GM19395 (cell line): Measurements from ENCODE around the gene DCLRE1A.

Experiments
- ATAC-seq: cut with Tn5 transposase; IDR thresholded peaks from one replicate; pipeline ENCODE4 v1.9.1; 2021; ENCODE audit warnings: mild to moderate bottlenecking, moderate library complexity; ENCODE audit not compliant: unreplicated experiment

DCLRE1A gene

DNA sequence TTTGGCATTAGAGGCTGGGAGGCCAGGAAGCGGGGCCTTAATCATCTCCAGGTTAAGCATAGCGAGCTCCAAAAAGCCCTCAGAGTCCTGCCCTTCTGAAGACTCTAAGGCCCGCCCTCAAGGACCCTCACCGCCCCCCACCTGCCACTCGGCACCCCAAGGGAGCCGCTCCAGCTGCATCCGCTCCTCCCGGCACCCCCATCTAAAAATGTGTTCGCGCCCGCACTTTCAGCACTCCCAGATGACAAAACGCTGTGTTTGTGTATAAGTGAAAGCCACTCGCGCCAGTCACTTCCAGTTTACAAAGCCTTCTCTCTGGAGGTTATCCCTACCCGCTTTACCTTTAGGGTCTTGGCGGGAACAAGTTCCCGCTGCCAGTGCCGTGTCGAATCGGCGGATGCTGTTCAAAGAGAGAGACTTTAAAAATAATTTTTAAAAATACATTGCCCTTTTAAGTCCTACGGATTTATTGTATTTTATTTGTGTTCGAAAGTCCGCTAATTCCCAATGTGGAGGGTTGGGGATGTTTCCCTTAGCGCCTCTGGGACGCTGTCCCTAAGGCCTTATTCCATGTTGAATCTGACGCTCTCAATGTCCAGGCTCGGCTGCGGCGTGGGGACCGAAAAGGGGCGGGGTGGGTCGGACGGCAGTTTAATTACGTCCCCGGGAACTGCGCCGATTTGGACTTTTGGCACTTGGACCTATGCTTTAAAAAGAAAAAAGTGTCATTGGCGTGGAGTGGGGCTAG lies at the start of gene DCLRE1A, which contains the start of gene NHLRC2:
DCLRE1A (minus strand) TSS at position 70 of the 748 bp plus-strand sequence. CDS start 900 bp downstream, outside the sequence.
NHLRC2 (plus strand) TSS at position 649 of the 748 bp plus-strand sequence. CDS start 212 bp downstream, outside the sequence.
- peak; percentile 47 for ATAC-seq

DNA sequence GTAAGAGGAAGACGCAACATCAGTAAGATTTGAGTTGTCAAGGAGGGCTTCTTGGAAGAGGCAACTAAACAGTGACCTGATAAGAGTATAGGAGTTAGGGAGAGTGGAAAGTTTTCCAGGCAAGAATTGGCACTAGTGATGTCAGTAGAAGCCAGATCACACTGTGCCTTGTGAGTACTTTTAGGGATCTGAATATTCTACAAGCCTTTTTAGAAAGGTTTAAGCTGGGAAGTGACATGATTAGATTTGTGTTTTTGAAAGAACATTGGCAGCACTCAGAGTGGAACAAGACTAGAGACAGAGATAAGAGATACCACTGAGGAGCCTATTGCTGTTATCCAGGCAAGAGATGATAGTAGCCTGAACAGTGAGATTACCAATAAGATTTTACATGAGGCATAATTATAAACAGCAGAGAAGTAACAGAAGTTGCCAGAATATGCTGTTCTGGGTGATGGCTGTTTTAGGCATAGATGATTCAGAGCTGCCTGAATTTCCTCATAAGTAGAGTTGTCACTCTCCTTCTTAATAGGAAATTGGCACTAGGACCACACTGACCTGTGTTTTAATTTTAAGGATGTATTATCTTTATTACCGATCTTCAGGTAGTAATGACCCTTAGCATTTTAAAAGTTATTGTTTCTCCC lies 46.2 kb upstream of the DCLRE1A start:
- no peak for ATAC-seq

DNA sequence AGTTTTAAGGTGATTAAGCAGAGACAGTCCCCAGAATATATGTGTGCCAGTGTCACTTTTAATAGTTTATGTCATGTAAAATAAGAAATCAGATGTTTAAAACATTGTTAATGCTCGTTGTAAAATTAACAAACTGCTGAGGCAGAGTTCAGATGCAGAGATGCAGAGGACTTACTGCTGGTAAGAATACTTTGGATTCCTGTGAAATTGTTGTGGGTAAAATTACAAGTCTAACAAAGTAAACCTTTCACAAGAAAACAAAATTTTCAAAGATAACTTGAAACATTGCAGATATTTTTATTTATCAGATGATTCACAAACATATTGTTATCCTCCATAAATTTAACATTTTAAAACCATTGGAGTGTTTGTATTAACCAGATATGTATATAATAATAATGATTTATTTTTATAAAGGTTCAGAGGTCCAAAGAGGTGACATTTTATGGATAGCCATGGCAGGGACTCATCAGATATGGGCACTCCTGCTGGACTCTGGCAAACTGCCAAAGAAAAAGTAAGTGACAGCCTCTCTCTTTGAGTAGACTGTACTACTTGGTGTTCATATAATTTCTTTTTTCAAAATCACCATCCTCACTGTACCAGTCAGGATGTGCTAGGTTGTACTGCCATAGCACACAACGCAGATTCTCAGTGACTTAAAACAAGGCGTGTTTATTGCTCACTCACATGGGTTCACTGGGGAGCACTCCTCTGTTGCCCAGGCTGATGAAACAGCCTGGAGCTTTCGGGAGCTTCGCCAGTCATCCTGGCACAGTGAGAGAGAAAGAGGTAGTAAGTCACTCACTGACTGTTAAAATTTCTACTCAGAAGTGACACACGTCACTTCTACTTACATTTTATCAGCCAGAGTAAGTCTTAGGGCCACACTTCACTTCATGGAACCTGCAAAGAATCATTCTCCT lies 44.1 kb upstream of the DCLRE1A start:
- no peak for ATAC-seq

DNA sequence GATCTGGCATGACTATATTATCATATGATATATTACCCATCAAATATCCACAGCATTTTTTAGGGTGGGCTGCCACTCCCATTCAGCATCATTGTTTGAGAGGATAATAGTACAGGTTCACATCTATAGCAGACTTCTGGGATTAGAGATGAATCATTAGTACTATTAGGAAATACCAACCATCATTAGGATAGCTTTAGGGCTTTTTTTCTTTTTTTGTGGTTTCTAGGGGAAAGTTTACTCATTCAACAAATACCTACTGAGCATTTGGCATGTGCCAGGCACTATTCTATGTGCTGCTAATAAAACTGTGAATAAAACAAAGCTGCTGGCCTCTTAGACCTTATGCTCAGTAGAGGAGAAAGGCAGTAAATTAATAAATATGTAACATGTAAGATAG lies 41.1 kb upstream of the DCLRE1A start:
- ATAC-seq, result no peak

DNA sequence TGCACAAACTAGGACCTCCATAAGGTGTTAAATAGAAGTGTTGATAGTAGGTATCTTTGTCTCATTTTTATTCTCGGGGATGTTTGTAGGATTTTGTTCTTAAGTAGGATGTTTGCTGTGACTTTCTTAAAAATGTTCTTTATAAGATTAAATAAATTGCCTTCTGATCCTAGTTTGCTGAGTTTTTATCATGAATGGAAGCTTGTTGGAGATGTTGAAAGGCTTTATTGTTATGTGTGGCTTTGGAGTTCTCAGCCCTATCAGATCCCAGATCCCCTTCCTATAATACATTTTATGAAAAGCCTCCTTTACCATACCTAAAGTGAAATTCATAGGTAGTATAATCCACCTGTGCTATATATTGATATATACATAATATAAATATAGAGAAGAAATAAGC lies 40.7 kb upstream of the DCLRE1A start:
- no peak for ATAC-seq

DNA sequence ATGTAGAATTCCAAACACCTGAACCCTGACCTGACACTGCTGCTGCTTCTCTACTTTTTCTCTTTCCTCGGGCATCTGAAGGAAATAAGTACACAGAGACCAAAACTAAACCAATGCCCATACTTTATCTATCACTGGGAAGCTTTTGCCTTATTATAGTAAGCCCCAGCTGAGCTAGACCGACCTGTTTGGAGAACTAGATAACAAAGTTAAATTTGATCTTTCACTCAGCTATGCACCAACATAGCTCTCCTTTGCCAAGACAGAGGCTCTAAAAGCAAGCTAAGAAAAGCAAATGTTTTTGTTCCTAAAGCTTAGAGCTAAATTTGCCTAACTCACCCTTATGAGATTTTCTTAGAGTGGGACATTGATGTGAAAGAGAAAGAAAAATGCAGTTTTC lies 39.7 kb upstream of the DCLRE1A start:
- no peak for ATAC-seq

DNA sequence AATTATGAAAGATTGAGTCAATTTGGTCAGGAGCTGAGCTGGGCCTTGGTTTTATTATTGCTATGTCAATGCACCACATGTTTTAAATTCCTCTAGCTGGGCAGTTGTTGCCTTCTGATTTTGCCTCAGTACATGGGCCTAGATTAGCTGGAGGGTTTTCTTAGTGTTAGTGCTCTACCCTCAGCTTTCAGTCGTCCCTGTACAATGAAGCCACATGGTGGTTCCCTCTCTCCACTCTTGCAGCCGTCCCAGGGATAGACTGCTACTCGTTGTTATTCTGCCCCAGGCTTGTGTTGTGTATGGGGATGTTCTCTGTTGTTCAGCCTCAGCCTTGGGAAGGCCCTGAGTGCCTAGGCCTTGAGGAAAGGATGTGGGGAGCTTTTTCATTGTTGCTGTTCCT lies 37.6 kb upstream of the DCLRE1A start:
- ATAC-seq, result no peak

DNA sequence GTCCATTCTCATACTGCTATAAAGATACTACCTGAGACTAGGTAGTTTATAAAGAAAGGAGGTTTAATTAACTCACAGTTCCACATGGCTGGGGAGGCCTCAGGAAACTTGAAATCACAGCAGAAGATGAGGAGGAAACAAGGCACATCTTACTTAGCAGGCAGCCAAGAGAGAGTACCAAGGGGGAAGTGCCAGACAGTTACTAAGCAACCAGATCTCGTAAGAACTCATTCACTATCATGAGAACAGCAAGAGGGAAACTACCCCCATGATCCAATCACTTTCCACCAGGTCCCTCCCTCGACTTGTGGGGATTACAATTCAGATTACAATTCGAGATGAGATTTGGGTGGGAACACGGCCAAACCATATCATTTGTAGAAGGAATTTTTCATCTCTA lies 36.9 kb upstream of the DCLRE1A start:
- ATAC-seq, result no peak

DNA sequence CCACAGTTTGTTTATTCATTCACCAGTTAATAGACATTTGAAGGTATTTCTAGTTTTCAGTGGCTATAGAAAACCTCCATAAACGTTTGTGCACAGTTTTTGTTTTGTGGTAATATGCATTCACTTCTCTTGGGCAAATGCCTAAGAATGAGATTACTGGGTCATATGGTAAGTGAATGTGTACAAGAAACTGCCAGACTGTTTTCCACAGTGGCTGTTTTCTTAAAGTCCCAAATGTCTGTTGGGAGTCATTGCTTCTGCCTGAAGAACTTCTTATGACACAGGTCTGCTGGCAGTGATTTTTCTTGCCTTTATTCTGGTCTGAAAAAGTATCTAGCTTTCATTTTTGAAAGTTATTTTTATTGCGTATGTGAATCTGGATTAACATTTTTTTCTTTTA lies 36.0 kb upstream of the DCLRE1A start:
- ATAC-seq, result no peak

DNA sequence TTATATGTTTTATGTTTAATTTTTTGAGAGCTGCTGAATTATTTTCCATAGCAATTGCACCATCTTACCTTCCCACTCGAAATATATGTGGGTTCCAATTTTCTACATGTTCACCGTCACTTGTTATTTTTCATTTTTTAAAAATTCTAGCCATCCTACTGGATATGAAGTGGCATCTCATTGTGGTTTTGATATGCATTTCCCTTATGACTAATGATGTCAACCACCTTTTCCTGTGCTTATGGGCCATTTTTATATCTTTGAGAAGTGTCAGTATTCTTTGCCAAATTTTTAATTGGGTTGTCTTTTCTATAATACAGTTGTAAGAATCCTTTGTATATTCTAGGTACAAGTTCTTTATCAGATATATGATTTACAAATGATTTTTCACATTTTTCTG lies 28.4 kb upstream of the DCLRE1A start:
- no peak for ATAC-seq

DNA sequence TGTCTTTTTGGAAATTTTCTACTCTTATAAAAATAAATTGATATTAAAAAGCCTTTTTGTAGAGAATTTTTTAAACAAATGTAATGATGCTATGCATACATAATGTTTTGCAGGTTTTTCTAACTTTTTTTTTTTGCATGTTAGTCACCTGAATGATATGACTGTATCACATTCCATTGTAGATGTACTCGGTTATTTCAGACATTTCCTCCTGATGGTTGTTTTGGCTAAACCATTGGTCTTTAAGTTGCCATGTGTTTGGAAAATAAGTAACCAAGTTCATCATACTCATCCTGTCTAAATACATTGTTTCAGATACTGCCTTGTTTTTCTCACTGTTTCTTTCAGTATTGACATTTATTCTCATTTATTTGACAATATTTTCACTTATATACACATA lies 26.4 kb upstream of the DCLRE1A start:
- peak; percentile 40 for ATAC-seq

DNA sequence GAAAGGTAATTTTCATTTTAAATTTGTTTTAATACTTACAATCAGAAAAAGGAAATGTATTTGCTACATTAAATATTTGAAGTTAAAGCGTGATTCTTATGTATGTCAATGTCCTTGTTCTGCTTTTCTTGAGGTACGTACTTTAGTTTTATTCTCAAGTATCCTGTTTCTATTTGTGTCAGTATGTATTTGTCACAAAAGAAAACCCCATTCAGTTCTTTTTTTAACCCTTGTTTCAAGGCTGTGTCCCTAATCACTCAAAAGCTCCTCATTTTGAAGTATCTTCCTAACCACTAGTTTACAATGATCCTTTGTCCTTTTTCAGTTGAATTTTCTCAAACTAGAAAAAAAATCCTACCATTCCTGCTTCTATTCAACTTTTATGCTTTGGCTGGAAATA lies 25.8 kb upstream of the DCLRE1A start:
- ATAC-seq, result peak; percentile 83

DNA sequence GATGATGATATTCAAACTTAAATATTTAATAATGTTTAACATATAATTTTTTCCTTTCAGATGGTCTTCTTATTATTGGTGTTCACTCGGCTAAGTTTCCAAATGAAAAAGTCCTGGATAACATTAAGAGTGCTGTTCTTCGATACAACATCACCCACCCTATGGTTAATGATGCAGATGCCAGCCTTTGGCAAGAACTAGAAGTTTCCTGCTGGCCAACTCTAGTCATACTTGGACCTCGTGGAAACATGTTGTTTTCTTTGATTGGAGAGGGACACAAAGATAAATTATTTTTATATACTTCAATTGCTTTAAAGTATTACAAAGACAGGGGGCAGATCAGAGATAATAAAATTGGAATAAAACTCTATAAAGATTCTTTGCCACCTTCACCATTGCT lies 22.6 kb upstream of the DCLRE1A start:
- no peak for ATAC-seq

DNA sequence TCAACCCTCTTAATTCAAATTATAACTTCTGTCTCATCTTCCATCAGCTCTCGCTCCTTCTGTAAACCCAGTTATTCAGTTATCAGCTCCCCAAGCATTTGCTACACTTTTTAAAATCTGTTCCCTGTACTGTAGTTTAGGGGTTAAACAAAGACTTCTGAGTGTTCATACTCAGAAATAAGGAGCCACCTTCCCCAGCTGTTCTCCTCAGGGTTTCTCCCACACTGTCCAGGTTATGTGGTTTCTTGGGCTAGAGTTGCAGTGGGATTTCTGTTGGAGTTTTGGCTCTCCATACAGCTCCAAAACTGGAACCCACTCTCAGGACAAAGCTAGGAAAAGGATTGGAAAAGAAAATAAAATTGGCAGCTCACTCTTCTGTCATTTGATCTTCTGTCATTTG lies 21.3 kb upstream of the DCLRE1A start:
- no peak for ATAC-seq

DNA sequence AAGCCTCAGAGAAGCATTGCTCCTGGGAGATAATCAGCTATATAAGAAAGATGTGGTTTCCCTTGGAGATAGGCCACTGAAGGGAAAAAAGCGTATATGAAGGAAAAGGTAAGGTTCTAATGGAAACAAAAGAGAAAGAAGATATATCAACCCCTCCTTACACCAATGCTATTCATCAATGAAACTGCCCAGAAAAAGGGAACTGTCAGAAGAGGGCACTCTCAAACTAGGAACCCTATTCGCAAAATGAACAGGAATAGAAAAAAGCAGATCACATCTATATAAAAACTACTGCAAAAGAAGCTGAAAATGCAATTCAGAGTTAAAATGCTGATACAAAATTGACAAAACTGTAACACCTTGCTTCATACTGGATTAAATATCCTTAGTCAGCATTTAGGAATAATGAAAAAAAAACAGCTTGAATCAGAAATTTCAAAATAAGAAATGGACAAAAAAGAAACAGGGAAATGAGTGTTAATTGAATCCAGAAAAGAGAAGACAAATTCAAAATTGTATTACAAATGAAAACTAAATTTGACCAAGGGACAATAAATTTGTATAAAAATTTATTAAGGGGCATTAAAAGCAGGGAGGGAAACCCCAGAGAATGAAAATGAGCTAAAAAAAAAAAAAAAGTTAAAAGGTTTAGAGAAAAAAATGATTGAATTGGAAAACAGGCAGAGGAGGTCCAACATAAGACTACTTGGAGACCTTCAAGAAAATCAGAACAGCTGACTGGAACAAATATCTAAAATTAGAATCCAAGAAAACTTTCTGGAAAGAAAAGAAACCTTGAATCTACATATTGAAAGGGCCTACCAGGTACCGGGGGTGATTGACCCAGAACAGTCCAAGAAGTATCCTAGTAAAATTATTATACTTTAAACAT lies 18.5 kb upstream of the DCLRE1A start:
- ATAC-seq, result no peak

DNA sequence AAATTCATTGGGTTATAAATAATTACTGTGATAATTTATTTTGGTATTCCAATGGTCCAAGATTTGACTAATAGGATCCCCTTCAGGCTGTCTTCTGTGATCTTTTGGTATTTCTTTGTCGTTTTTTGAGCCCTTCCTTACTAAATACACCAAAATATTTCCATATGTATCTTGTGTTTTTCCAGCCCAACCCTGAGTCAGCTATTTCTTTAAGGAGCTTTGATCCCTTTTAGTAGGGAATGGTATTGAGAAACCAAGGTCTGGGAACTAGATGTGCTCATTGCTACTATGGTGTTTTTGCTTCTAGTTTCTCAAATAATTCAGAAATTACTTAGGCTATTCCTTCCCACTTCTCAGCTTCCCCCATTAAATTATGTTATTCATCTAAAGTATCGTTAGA lies 15.9 kb upstream of the DCLRE1A start:
- no peak for ATAC-seq

DNA sequence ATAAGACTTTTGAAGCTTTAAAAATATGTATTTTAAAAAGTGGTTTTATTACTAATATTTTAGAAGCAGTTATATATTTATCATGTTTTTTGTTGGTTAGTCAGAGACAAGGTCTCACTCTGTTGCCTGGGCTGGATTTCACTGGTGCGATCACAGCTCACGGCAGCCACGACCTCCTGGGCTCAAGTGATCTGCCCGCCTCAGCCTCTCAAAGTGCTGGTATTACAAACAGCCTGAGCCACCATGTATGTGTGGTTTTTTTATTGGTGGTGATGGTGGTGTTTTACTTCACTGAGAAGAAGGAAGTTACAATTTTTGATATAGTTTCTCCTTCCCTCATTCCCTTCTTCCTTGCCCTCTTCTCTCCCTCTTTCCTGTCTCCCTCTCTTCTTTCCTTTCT lies 14.0 kb upstream of the DCLRE1A start:
- no peak for ATAC-seq

DNA sequence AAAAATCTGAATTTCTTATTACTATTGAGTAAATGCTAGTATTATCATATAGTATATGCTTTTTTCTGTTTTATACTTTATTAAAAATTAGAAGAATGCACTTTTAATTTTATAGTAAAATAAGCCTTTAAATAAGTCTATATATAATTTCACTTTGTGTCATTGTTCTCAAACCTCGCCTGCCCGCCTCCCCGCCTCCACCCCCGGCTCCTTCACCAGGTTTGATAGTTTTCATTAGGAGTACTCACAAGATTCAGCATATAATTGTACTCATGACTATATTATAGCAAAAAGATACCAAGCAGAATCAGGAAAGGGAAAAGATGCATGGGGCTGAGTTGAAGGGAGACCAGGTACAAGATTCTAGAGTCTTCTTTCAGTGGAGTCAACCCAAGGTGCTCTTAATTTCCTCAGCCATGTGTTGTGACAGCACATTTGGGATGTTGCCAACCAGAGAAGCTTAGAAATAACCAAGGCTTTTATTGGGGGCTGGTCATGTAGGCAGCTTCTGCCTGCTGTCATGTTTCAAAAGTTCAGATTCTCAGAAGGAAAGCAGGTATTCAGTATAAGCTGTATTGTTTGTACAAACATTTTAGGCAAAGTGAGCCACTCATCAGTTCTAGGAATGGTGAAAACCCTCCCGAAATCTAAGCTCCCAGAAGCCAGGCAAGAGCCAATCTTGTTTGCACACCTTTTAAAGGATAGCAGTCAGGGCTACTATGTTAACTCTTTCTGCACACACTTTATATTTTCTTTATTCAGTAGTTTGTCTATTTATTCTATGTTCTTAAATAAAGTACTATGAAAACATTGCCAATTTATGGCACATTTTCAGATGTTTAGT lies 12.9 kb upstream of the DCLRE1A start:
- ATAC-seq, result no peak

DNA sequence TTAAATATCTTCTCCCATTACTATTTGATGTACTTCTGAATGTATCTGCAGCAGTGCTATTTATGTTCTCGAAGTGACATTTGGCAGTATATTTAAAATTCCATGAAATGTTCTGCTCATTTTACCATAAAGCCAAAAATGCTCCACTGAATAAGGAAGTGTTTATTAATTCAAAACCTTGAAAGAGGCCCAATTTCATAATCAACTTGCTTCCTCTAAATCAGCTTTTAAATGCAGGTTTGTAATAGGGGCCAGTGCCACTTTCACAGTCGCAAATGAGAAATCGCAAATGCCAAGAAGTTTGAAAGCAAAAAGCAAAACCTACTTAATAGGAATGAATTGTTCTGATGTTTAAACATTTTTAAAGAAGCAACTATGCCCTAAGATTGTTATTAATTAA lies 12.0 kb upstream of the DCLRE1A start:
- no peak for ATAC-seq

DNA sequence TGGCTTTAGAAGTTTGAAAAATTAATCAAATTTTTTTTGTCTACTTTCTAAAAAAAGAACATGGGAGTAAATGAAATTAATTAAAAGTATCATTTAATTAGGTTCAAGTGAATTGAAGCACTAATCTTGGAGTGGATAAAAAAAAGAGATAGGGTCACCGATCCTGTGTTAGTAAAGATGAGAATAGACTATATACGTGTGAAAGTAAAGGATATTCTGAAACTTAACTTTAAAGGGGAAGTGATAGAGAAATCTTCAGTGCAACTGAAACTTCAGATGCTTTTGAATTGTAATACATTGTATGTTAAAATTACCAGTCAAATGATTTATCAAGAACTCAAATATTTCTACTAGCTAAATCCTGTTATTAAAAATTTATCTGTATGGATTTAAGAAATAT lies 5.4 kb upstream of the DCLRE1A start:
- ATAC-seq, result peak; percentile 47
